ENCODE data around the gene ZSWIM1. TPM values are rescaled to one million over a fixed set of nuclear protein-coding genes. Genes with fewer than 3 reads are reported as not detected.
A peak's percentile ranks its signal among the peaks of the same experiment; 100 is the strongest.

ZSWIM1 gene
- total and polyA plus RNA-seq, 2 of the 13 experiments (the other 11 are each of a cell fraction or from before 2014, with no cell fraction given) = 9.5 to 11.7 TPM

GRCh38 chr20:45857114-45857881 lies 23.7 kb upstream of the ZSWIM1 start, which contains the start of the genes ACOT8 and ZSWIM3 (continued):
- peak; percentile 95 for TF ChIP-seq ZBTB40 (IDR thresholded peaks at IDR 0.05)
- peak; percentile 58; the same call in 1 of the 2 replicates for TF ChIP-seq ZBTB40 (CRISPR knock-in tag; IDR thresholded peaks at IDR 0.05)
- no peak for TF ChIP-seq THYN1 (CRISPR knock-in tag; IDR thresholded peaks at IDR 0.05; ENCODE audit: borderline replicate concordance, low read depth)
- TF ChIP-seq ZBTB7B (CRISPR knock-in tag; IDR thresholded peaks at IDR 0.05) = peak; percentile 73; the same call in 1 of the 2 replicates
- no peak; the same call in 1 of the 2 replicates for TF ChIP-seq ATF6 (CRISPR knock-in tag; conservative IDR thresholded peaks at IDR 0.05)
- no peak for TF ChIP-seq ZNF569 (CRISPR knock-in tag; IDR thresholded peaks at IDR 0.05; ENCODE audit: borderline replicate concordance)
- TF ChIP-seq SP4 (CRISPR knock-in tag; IDR thresholded peaks at IDR 0.05) = peak; percentile 84
- peak; percentile 33; the same call in 1 of the 2 replicates for TF ChIP-seq RXRA (CRISPR knock-in tag; IDR thresholded peaks at IDR 0.05)
- TF ChIP-seq ZMAT5 (CRISPR knock-in tag; IDR thresholded peaks at IDR 0.05; ENCODE audit: borderline replicate concordance, low read depth) = no peak
- TF ChIP-seq HES4 (CRISPR knock-in tag; IDR thresholded peaks at IDR 0.05; ENCODE audit: borderline replicate concordance) = peak; percentile 65; the same call in 1 of the 2 replicates
- TF ChIP-seq PRDM15 (CRISPR knock-in tag; IDR thresholded peaks at IDR 0.05) = peak; percentile 77; the same call in 1 of the 2 replicates
- TF ChIP-seq MLLT10 (CRISPR knock-in tag; IDR thresholded peaks at IDR 0.05) = no peak
